ENCODE data around the gene OR2T5.
"Not testable (repeated sequence)": the region's sequence is repeated elsewhere in the genome, so short reads cannot be mapped to it uniquely, and the experiment has no call there.

The OR2T5 gene

GRCh38 chr1:248500305-248501035 is 12.1 kb downstream of the OR2T5 start:
- DNase-seq (ENCODE audit: low read depth in 2 of 2, low spot score in 1 of 2): not testable (repeated sequence)

- DNase-seq (ENCODE audit: low read depth in 2 of 2, low spot score in 1 of 2): not testable (repeated sequence)
Observed at GRCh38 chr1:248507773-248508172, 19.4 kb downstream of the OR2T5 start, which contains the start of gene OR2G6. OR2G6 (plus strand) TSS chr1:248508073; CDS start chr1:248521647, 13,574 bp downstream.

- not testable (repeated sequence) for DNase-seq (ENCODE audit: low read depth in 2 of 2, low spot score in 1 of 2)
Observed at GRCh38 chr1:248510217-248510616, 21.8 kb downstream of the OR2T5 start.

- DNase-seq (ENCODE audit: low read depth in 2 of 2, low spot score in 1 of 2): no peak
Observed at GRCh38 chr1:248521856-248522255, 33.5 kb downstream of the OR2T5 start.

- not testable (repeated sequence) for DNase-seq (ENCODE audit: low read depth in 2 of 2, low spot score in 1 of 2)
Observed at GRCh38 chr1:248537449-248537848, 49.1 kb downstream of the OR2T5 start.
